DND-41 (cell line): ENCODE data around the gene ZBTB11.

Experiments
- ATAC-seq: fragments of 200-7000 bp; cut with Tn5 transposase; 3 replicates; pipeline ENCODE4 v1.9.1; 2021; ENCODE audit warnings: low read depth; ENCODE audit not compliant: insufficient read depth
- DNase-seq: peaks from one replicate; pipeline ENCODE4 v3.0.0-alpha.2; 2020
- H2AFZ ChIP-seq: 2 replicates; pipeline ENCODE4 v1.6.0; 2012; ENCODE audit warnings: low read depth, low read length
- H3K27ac ChIP-seq: 2 replicates; pipeline ENCODE4 v1.5.1; 2012; ENCODE audit warnings: low read length, inconsistent platforms
- H3K27me3 ChIP-seq: fragments of 200-600 bp; sonication (generic); 2 replicates; pipeline ENCODE4 v1.6.0; 2012; ENCODE audit warnings: low read length, mild to moderate bottlenecking, inconsistent platforms; ENCODE audit not compliant: insufficient read depth, poor library complexity
- H3K36me3 ChIP-seq: 2 replicates; pipeline ENCODE4 v1.5.1; 2012; ENCODE audit warnings: low read length, inconsistent platforms; ENCODE audit not compliant: insufficient read depth
- H3K4me1 ChIP-seq: 2 replicates; pipeline ENCODE4 v1.5.1; 2012; ENCODE audit warnings: mild to moderate bottlenecking, low read length; ENCODE audit not compliant: insufficient read depth
- H3K4me2 ChIP-seq: 2 replicates; pipeline ENCODE4 v1.6.0; 2012; ENCODE audit warnings: mild to moderate bottlenecking, moderate library complexity, low read length, inconsistent platforms; ENCODE audit not compliant: insufficient read depth
- H3K4me3 ChIP-seq, 2 experiments: fragments of 200-600 bp in 1 of 2; shearing (Covaris generic) in 1 of 2; 2 replicates each; pipeline ENCODE4 v1.5.1; 2012 to 2016; ENCODE audit warnings: inconsistent platforms in 2 of 2, low read length in 2 of 2, mild to moderate bottlenecking in 2 of 2, low read depth in 1 of 2, moderate library complexity in 1 of 2
- H3K79me2 ChIP-seq: 2 replicates; pipeline ENCODE4 v1.6.0; 2012; ENCODE audit warnings: low read length, inconsistent platforms; ENCODE audit not compliant: insufficient read depth
- H3K9ac ChIP-seq: 2 replicates; pipeline ENCODE4 v1.6.0; 2012; ENCODE audit warnings: low read depth, mild to moderate bottlenecking, inconsistent platforms, low read length, moderate library complexity
- H3K9me3 ChIP-seq: 2 replicates; pipeline ENCODE4 v1.5.1; 2012; ENCODE audit warnings: low read length, moderate library complexity, mild to moderate bottlenecking, inconsistent platforms; ENCODE audit not compliant: insufficient read depth, severe bottlenecking
- H4K20me1 ChIP-seq: 2 replicates; pipeline ENCODE4 v1.6.0; 2012; ENCODE audit warnings: low read length; ENCODE audit not compliant: insufficient read depth
- EZH2 ChIP-seq: IDR thresholded peaks from 3 replicates; pipeline ENCODE4 v1.6.1; 2012; ENCODE audit warnings: borderline replicate concordance, low read depth, mild to moderate bottlenecking, moderate library complexity, low read length, inconsistent platforms; ENCODE audit not compliant: severe bottlenecking
- TF ChIP-seq, protein P1 (sequence below): IDR thresholded peaks from 2 replicates; pipeline ENCODE4 v1.5.1; 2012; ENCODE audit warnings: borderline replicate concordance, low read length, moderate library complexity, mild to moderate bottlenecking; ENCODE audit not compliant: poor library complexity, severe bottlenecking; ENCODE audit errors: extremely low read depth

ZBTB11 gene

GRCh38 chr3:101674518-101674917, 2.4 kb downstream of the ZBTB11 start:
- peak overlapping the region; percentile 94 for H3K4me2 ChIP-seq
- H3K36me3 ChIP-seq, result peaks cover 40% of the 10 kb centered on the region
- peak overlapping the region; percentile 96 for H3K9ac ChIP-seq
- peak overlapping the region in 1 of 2 experiments; percentile 100; a peak in 1 of 4 replicates for H3K4me3 ChIP-seq
- no peaks in the 10 kb centered on the region for H3K27me3 ChIP-seq
- H2AFZ ChIP-seq, result no peak overlapping the region
- H3K4me1 ChIP-seq, result peaks cover 39% of the 10 kb centered on the region
- no peaks in the 10 kb centered on the region for H3K9me3 ChIP-seq
- no peak overlapping the region for H3K27ac ChIP-seq
- H4K20me1 ChIP-seq, result peaks cover 25% of the 10 kb centered on the region
- H3K79me2 ChIP-seq, result peaks cover 80% of the 10 kb centered on the region
- TF ChIP-seq EZH2, result no peak
- TF ChIP-seq, protein P1, sequence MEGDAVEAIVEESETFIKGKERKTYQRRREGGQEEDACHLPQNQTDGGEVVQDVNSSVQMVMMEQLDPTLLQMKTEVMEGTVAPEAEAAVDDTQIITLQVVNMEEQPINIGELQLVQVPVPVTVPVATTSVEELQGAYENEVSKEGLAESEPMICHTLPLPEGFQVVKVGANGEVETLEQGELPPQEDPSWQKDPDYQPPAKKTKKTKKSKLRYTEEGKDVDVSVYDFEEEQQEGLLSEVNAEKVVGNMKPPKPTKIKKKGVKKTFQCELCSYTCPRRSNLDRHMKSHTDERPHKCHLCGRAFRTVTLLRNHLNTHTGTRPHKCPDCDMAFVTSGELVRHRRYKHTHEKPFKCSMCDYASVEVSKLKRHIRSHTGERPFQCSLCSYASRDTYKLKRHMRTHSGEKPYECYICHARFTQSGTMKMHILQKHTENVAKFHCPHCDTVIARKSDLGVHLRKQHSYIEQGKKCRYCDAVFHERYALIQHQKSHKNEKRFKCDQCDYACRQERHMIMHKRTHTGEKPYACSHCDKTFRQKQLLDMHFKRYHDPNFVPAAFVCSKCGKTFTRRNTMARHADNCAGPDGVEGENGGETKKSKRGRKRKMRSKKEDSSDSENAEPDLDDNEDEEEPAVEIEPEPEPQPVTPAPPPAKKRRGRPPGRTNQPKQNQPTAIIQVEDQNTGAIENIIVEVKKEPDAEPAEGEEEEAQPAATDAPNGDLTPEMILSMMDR, result no peak
- no peak for DNase-seq
- no peak for ATAC-seq

DNA sequence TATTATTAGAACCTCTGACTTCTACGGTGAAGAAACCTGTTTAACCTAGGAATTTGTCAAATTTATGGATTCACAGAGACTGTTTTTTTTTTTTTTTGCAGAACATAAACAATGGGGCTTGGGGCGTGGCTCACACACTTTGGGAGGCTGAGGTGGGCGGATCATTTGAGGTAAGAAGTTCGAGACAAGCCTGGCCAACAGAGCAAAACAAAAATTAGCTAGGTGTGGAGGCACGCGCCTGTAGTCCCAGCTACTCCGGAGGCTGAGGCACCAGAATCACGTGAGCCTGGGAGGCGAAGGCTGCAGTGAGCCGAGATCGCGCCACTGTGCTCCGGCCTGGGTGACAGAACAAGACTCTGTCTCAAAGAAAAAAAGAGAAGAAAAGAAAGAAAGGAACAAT, 3.0 kb downstream of the ZBTB11 start:
- peaks cover 46% of the 10 kb centered on the region for H3K36me3 ChIP-seq
- H3K9ac ChIP-seq, result no peak overlapping the region; the same call in 1 of the 2 replicates

DNA sequence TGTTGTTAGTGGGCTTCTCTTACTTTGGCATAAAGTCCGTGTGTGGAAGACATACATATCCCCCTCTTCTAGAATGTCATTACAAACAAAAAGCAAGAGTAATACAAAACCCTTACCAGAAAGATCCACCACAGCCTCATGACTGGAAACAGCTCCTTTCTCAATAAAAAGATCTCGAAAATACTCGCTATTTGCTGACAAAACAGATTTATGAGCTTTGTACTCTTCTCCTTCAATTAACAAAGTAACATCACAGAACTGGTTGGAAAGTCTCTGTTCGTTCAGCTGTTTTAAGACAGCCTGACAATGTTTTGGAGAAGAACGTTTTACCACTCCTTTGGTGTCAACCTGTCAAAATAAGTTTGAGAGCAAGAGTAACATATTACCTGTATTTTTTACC, 5.9 kb downstream of the ZBTB11 start:
- peaks cover 75% of the 10 kb centered on the region for H3K79me2 ChIP-seq
- H3K4me3 ChIP-seq, result no peak overlapping the region
- no peak overlapping the region for H3K27ac ChIP-seq
- no peak for TF ChIP-seq EZH2
- TF ChIP-seq, protein P1, result no peak
- H3K27me3 ChIP-seq, result no peaks in the 10 kb centered on the region
- peaks cover 27% of the 10 kb centered on the region for H3K4me1 ChIP-seq
- peaks cover 30% of the 10 kb centered on the region for H4K20me1 ChIP-seq
- no peaks in the 10 kb centered on the region for H3K9me3 ChIP-seq
- no peak overlapping the region for H3K4me2 ChIP-seq
- peaks cover 66% of the 10 kb centered on the region for H3K36me3 ChIP-seq
- no peak overlapping the region for H2AFZ ChIP-seq
- H3K9ac ChIP-seq, result no peak overlapping the region
- ATAC-seq (no peak), DNase-seq (no peak)

More for the DNA sequence above, 3.0 kb downstream of the ZBTB11 start:
- no peaks in the 10 kb centered on the region for H3K9me3 ChIP-seq
- ATAC-seq (no peak), DNase-seq (no peak)
- TF ChIP-seq, protein P1, result no peak
- no peak for TF ChIP-seq EZH2
- H3K4me3 ChIP-seq, result peak overlapping the region in 1 of 2 experiments; percentile 5; a peak in 1 of 4 replicates
- peaks cover 81% of the 10 kb centered on the region for H3K79me2 ChIP-seq
- H3K4me2 ChIP-seq, result peak overlapping the region; percentile 94
- H3K4me1 ChIP-seq, result peaks cover 39% of the 10 kb centered on the region
- no peaks in the 10 kb centered on the region for H3K27me3 ChIP-seq
- no peak overlapping the region for H3K27ac ChIP-seq
- H4K20me1 ChIP-seq, result peaks cover 25% of the 10 kb centered on the region
- H2AFZ ChIP-seq, result no peak overlapping the region

DNA sequence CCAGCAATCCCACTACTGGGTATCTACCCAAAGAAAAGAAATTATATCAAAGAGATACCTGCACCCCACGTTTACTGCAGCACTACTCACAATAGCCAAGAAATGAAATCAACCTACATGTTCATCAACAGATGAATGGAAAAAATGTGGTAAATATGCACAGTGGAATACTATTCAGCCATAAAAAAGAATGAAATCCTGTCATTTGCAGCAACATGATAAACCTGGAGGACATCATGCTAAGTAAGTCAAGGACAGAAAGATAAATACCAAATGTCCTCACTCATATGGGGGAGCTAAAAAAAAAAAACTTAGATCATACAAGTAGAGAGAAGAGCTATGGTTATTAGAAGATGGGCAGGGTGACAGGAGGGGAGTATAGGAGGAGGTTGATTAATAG, 9.1 kb downstream of the ZBTB11 start:
- Histone ChIP-seq H4K20me1 (peaks cover 10% of the 10 kb centered on the region; the same call in 1 of the 2 replicates), H2AFZ (no peak overlapping the region), H3K27me3 (no peaks in the 10 kb centered on the region), H3K36me3 (peaks cover 86% of the 10 kb centered on the region), H3K9ac (no peak overlapping the region), H3K4me2 (no peak overlapping the region), H3K79me2 (peaks cover 44% of the 10 kb centered on the region), H3K4me3 (no peak overlapping the region), H3K9me3 (no peaks in the 10 kb centered on the region), H3K27ac (no peak overlapping the region), H3K4me1 (peaks cover 4% of the 10 kb centered on the region; the same call in 1 of the 2 replicates)
- DNase-seq, result no peak
- ATAC-seq, result no peak
- no peak for TF ChIP-seq EZH2
- TF ChIP-seq, protein P1, result no peak
